ENCODE data around the gene SYTL3. TPM values are rescaled to one million over a fixed set of nuclear protein-coding genes. Genes with fewer than 3 reads are reported as not detected.
A peak's percentile ranks its signal among the peaks of the same experiment; 100 is the strongest.

SYTL3 gene
- total and polyA plus RNA-seq, 9 of the 15 experiments (the other 6 are each of a cell fraction or from before 2014, with no cell fraction given) = 0.04 to 0.46 (median 0.17) TPM; not detected in 1

DNA sequence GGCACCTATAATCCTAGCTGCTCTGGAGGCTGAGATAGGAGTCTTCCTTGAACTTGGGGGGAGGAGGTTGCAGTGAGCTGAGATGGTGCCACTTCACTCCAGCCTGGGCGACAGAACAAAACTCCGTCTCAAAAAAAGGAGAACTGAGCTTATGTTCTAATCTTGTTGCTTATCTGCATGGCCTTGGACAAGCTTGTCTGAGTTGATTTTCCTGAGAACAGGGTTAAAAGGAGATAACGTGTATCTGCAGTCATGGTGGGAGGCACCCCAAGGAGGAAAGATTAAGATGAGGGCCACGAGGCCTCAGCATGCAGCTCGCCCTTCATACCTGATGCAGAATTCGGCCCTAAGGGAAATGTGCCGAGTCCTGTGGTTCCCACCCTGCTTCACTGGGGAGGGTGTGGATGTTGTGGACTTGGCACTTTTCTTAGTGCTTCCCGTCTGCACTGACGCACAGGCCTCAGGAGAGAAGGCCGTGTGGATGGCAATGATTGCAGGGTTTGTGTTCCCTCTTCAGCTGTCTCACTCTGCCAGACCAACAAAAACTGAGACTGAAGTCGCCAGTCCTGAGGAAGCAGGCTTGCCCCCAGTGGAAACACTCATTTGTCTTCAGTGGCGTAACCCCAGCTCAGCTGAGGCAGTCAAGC, 113.1 kb downstream of the SYTL3 start (continued):
- TF ChIP-seq, protein P1, sequence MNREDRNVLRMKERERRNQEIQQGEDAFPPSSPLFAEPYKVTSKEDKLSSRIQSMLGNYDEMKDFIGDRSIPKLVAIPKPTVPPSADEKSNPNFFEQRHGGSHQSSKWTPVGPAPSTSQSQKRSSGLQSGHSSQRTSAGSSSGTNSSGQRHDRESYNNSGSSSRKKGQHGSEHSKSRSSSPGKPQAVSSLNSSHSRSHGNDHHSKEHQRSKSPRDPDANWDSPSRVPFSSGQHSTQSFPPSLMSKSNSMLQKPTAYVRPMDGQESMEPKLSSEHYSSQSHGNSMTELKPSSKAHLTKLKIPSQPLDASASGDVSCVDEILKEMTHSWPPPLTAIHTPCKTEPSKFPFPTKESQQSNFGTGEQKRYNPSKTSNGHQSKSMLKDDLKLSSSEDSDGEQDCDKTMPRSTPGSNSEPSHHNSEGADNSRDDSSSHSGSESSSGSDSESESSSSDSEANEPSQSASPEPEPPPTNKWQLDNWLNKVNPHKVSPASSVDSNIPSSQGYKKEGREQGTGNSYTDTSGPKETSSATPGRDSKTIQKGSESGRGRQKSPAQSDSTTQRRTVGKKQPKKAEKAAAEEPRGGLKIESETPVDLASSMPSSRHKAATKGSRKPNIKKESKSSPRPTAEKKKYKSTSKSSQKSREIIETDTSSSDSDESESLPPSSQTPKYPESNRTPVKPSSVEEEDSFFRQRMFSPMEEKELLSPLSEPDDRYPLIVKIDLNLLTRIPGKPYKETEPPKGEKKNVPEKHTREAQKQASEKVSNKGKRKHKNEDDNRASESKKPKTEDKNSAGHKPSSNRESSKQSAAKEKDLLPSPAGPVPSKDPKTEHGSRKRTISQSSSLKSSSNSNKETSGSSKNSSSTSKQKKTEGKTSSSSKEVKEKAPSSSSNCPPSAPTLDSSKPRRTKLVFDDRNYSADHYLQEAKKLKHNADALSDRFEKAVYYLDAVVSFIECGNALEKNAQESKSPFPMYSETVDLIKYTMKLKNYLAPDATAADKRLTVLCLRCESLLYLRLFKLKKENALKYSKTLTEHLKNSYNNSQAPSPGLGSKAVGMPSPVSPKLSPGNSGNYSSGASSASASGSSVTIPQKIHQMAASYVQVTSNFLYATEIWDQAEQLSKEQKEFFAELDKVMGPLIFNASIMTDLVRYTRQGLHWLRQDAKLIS (CRISPR knock-in tag; IDR thresholded peaks at IDR 0.05) = no peak
- peak; percentile 28; the same call in 1 of the 2 replicates for TF ChIP-seq ZNF354B (CRISPR knock-in tag; IDR thresholded peaks at IDR 0.05)
- peak; percentile 62 for TF ChIP-seq FOXJ2 (tag; IDR thresholded peaks at IDR 0.05)
- no peak for TF ChIP-seq MYBL2 (IDR thresholded peaks at IDR 0.05; ENCODE audit: low read depth)
- no peak for TF ChIP-seq MYBL2 (CRISPR knock-in tag; IDR thresholded peaks at IDR 0.05; ENCODE audit: borderline replicate concordance)
- TF ChIP-seq ZNF785 (CRISPR knock-in tag; IDR thresholded peaks at IDR 0.05) = no peak
- TF ChIP-seq DNMT1 (IDR thresholded peaks at IDR 0.05) = no peak
- TF ChIP-seq, protein P2, sequence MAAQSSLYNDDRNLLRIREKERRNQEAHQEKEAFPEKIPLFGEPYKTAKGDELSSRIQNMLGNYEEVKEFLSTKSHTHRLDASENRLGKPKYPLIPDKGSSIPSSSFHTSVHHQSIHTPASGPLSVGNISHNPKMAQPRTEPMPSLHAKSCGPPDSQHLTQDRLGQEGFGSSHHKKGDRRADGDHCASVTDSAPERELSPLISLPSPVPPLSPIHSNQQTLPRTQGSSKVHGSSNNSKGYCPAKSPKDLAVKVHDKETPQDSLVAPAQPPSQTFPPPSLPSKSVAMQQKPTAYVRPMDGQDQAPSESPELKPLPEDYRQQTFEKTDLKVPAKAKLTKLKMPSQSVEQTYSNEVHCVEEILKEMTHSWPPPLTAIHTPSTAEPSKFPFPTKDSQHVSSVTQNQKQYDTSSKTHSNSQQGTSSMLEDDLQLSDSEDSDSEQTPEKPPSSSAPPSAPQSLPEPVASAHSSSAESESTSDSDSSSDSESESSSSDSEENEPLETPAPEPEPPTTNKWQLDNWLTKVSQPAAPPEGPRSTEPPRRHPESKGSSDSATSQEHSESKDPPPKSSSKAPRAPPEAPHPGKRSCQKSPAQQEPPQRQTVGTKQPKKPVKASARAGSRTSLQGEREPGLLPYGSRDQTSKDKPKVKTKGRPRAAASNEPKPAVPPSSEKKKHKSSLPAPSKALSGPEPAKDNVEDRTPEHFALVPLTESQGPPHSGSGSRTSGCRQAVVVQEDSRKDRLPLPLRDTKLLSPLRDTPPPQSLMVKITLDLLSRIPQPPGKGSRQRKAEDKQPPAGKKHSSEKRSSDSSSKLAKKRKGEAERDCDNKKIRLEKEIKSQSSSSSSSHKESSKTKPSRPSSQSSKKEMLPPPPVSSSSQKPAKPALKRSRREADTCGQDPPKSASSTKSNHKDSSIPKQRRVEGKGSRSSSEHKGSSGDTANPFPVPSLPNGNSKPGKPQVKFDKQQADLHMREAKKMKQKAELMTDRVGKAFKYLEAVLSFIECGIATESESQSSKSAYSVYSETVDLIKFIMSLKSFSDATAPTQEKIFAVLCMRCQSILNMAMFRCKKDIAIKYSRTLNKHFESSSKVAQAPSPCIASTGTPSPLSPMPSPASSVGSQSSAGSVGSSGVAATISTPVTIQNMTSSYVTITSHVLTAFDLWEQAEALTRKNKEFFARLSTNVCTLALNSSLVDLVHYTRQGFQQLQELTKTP (IDR thresholded peaks at IDR 0.05; ENCODE audit: low read depth in 1 of 2, partially characterized antibody in 2 of 2) = peak; percentile 27 to 65
- TF ChIP-seq, protein P3, sequence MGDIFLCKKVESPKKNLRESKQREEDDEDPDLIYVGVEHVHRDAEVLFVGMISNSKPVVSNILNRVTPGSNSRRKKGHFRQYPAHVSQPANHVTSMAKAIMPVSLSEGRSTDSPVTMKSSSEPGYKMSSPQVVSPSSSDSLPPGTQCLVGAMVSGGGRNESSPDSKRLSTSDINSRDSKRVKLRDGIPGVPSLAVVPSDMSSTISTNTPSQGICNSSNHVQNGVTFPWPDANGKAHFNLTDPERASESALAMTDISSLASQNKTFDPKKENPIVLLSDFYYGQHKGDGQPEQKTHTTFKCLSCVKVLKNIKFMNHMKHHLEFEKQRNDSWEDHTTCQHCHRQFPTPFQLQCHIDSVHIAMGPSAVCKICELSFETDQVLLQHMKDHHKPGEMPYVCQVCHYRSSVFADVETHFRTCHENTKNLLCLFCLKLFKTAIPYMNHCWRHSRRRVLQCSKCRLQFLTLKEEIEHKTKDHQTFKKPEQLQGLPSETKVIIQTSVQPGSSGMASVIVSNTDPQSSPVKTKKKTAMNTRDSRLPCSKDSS (IDR thresholded peaks at IDR 0.05; ENCODE audit: low read depth, partially characterized antibody) = no peak
- peak; percentile 4; the same call in 1 of the 2 replicates for TF ChIP-seq RHOXF2B (CRISPR knock-in tag; conservative IDR thresholded peaks at IDR 0.05)
- no peak; the same call in 1 of the 2 replicates for TF ChIP-seq CBX1 (IDR thresholded peaks at IDR 0.05; ENCODE audit: low read depth)
- no peak for TF ChIP-seq ZNF253 (CRISPR knock-in tag; conservative IDR thresholded peaks at IDR 0.05)
- TF ChIP-seq, protein P4, sequence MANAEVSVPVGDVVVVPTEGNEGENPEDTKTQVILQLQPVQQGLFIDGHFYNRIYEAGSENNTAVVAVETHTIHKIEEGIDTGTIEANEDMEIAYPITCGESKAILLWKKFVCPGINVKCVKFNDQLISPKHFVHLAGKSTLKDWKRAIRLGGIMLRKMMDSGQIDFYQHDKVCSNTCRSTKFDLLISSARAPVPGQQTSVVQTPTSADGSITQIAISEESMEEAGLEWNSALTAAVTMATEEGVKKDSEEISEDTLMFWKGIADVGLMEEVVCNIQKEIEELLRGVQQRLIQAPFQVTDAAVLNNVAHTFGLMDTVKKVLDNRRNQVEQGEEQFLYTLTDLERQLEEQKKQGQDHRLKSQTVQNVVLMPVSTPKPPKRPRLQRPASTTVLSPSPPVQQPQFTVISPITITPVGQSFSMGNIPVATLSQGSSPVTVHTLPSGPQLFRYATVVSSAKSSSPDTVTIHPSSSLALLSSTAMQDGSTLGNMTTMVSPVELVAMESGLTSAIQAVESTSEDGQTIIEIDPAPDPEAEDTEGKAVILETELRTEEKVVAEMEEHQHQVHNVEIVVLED (CRISPR knock-in tag; IDR thresholded peaks at IDR 0.05) = 0 out of 2 replicates have a peak, but pooled peaks have one; percentile 31
- no peak for TF ChIP-seq ZNF551 (CRISPR knock-in tag; IDR thresholded peaks at IDR 0.05)
- peak; percentile 61; the same call in 1 of the 2 replicates for TF ChIP-seq ZBTB17 (CRISPR knock-in tag; IDR thresholded peaks at IDR 0.05)
- TF ChIP-seq SIN3A (IDR thresholded peaks at IDR 0.05; ENCODE audit: borderline replicate concordance in 2 of 2, control insufficient read depth in 1 of 2, low read depth in 2 of 2, low read length in 2 of 2) = no peak

All from K562 (cell line).